Ascending aorta (tissue), 2 donors: ENCODE data around the gene ARHGEF12. TPM values are rescaled to one million over a fixed set of nuclear protein-coding genes. Genes with fewer than 3 reads are reported as not detected.

Experiments used
- DNase-seq, 2 donors: peaks; one replicate each; pipeline ENCODE4 v3.0.0-alpha.2; 2019; ENCODE audit warnings: low spot score in 2 of 2
- H3K27ac ChIP-seq, 2 donors: fragments of 200-600 bp; sonication (generic); one replicate each; pipeline ENCODE4 v1.5.1; 2016 to 2017; ENCODE audit warnings: mild to moderate bottlenecking in 1 of 2
- H3K27me3 ChIP-seq: fragments of 200-600 bp; sonication (generic); one replicate; pipeline ENCODE4 v1.5.1; 2017
- H3K36me3 ChIP-seq, 2 donors: fragments of 200-600 bp; sonication (generic); one replicate each; pipeline ENCODE4 v1.5.1; 2016
- H3K4me1 ChIP-seq, 2 donors: fragments of 200-600 bp; sonication (generic); one replicate each; pipeline ENCODE4 v1.5.1; 2016 to 2017; ENCODE audit warnings: mild to moderate bottlenecking in 1 of 2
- H3K4me3 ChIP-seq, 2 donors: fragments of 200-600 bp; sonication (generic); one replicate each; pipeline ENCODE4 v1.5.1; 2016 to 2017; ENCODE audit warnings: mild to moderate bottlenecking in 1 of 2
- H3K9me3 ChIP-seq, 2 donors: fragments of 200-600 bp; sonication (generic); one replicate each; pipeline ENCODE4 v1.5.1; 2016
- CTCF ChIP-seq, 3 experiments: fragments of 200-600 bp in 2 of 3; fragments of 450-650 bp in 1 of 3; sonication (generic) in 2 of 3; IDR thresholded peaks; one replicate each; pipeline ENCODE4 v1.5.1; 2016 to 2019; ENCODE audit warnings: antibody characterized with exemption in 3 of 3, mild to moderate bottlenecking in 1 of 3, moderate library complexity in 1 of 3
- intact Hi-C: fragments of 100-400 bp; cut with DNase I; formaldehyde crosslinking; loops from one replicate; pipeline ENCODE4 v1.15.1; 2023
- total RNA-seq: library from RNA; depleted of rRNA; stranded (reverse); fragments of >200 nt; gene quantifications from one replicate; pipeline ENCODE4 v1.1.0, GENCODE V29; 2016

The ARHGEF12 gene
- total RNA-seq, 1 donor from 2014 or later, result 65.9 TPM

GRCh38 chr11:120386774-120387371 is 50.7 kb downstream of the ARHGEF12 start:
- Histone ChIP-seq H3K36me3 (no peaks in the 10 kb centered on the region), H3K4me1 (peaks cover 0 to 15% of the 10 kb centered on the region in 2 donors)

GRCh38 chr11:120388261-120388660 is 52.0 kb downstream of the ARHGEF12 start:
- Histone ChIP-seq H3K36me3 (no peaks in the 10 kb centered on the region), H3K4me3 (no peak overlapping the region), H3K4me1 (peaks cover 0 to 15% of the 10 kb centered on the region in 2 donors), H3K27ac (no peak overlapping the region), H3K9me3 (no peaks in the 10 kb centered on the region), H3K27me3 (no peaks in the 10 kb centered on the region)
- DNase-seq, result no peak
- TF ChIP-seq CTCF (IDR thresholded peaks at IDR 0.05), result no peak
- intact Hi-C loops, result no loop called here

More at GRCh38 chr11:120386774-120387371, 50.7 kb downstream of the ARHGEF12 start:
- Histone ChIP-seq H3K27me3 (no peaks in the 10 kb centered on the region), H3K27ac (no peak overlapping the region), H3K4me3 (no peak overlapping the region), H3K9me3 (no peaks in the 10 kb centered on the region)
- no peak for DNase-seq
- intact Hi-C loops, result no loop called here
- TF ChIP-seq CTCF (IDR thresholded peaks at IDR 0.05), result no peak

- Histone ChIP-seq H3K9me3 (no peaks in the 10 kb centered on the region), H3K27ac (no peak overlapping the region), H3K27me3 (no peaks in the 10 kb centered on the region), H3K4me1 (peaks cover 0 to 15% of the 10 kb centered on the region in 2 donors), H3K36me3 (no peaks in the 10 kb centered on the region), H3K4me3 (no peak overlapping the region)
- TF ChIP-seq CTCF (IDR thresholded peaks at IDR 0.05), result no peak
- intact Hi-C loops, result no loop called here
- DNase-seq, result no peak
Measured at GRCh38 chr11:120389693-120390584, 53.7 kb downstream of the ARHGEF12 start.

GRCh38 chr11:120390585-120390922 is 54.3 kb downstream of the ARHGEF12 start:
- intact Hi-C loops, result no loop called here
- Histone ChIP-seq H3K9me3 (no peaks in the 10 kb centered on the region), H3K36me3 (no peaks in the 10 kb centered on the region), H3K27ac (no peak overlapping the region), H3K27me3 (no peaks in the 10 kb centered on the region), H3K4me3 (no peak overlapping the region), H3K4me1 (peaks cover 0 to 15% of the 10 kb centered on the region in 2 donors)
- no peak for DNase-seq
- no peak for TF ChIP-seq CTCF (IDR thresholded peaks at IDR 0.05)

GRCh38 chr11:120391292-120391691 is 55.1 kb downstream of the ARHGEF12 start:
- Histone ChIP-seq H3K27ac (no peak overlapping the region), H3K4me1 (peaks cover 0 to 7% of the 10 kb centered on the region in 2 donors), H3K9me3 (no peaks in the 10 kb centered on the region), H3K36me3 (no peaks in the 10 kb centered on the region), H3K27me3 (no peaks in the 10 kb centered on the region), H3K4me3 (no peak overlapping the region)
- intact Hi-C loops, result no loop called here
- DNase-seq, result no peak
- TF ChIP-seq CTCF (IDR thresholded peaks at IDR 0.05), result no peak
